ENCODE results near the gene TRIM74.
"Not testable (repeated sequence)": the region's sequence is repeated elsewhere in the genome, so short reads cannot be mapped to it uniquely, and the experiment has no call there.

GRCh38 chr7:72997887-72998468 lies 28.7 kb upstream of the TRIM74 start:
- not testable (repeated sequence) for TF ChIP-seq ZFP3 (CRISPR knock-in tag; IDR thresholded peaks at IDR 0.05); GLIS3 (CRISPR knock-in tag; IDR thresholded peaks at IDR 0.05); ZC3H10 (CRISPR knock-in tag; IDR thresholded peaks at IDR 0.05); RARB (CRISPR knock-in tag; IDR thresholded peaks at IDR 0.05); ZFP30 (CRISPR knock-in tag; IDR thresholded peaks at IDR 0.05); PPARA (CRISPR knock-in tag; IDR thresholded peaks at IDR 0.05; ENCODE audit: borderline replicate concordance); ESRRG (CRISPR knock-in tag; IDR thresholded peaks at IDR 0.05); POU6F1 (CRISPR knock-in tag; IDR thresholded peaks at IDR 0.05; ENCODE audit: borderline replicate concordance, low read depth); BACH2 (CRISPR knock-in tag; IDR thresholded peaks at IDR 0.05; ENCODE audit: borderline replicate concordance)
- TF ChIP-seq, protein P1, sequence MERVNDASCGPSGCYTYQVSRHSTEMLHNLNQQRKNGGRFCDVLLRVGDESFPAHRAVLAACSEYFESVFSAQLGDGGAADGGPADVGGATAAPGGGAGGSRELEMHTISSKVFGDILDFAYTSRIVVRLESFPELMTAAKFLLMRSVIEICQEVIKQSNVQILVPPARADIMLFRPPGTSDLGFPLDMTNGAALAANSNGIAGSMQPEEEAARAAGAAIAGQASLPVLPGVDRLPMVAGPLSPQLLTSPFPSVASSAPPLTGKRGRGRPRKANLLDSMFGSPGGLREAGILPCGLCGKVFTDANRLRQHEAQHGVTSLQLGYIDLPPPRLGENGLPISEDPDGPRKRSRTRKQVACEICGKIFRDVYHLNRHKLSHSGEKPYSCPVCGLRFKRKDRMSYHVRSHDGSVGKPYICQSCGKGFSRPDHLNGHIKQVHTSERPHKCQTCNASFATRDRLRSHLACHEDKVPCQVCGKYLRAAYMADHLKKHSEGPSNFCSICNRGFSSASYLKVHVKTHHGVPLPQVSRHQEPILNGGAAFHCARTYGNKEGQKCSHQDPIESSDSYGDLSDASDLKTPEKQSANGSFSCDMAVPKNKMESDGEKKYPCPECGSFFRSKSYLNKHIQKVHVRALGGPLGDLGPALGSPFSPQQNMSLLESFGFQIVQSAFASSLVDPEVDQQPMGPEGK (CRISPR knock-in tag; IDR thresholded peaks at IDR 0.05; ENCODE audit: borderline replicate concordance): not testable (repeated sequence)
